Osteoblast (primary cell): ENCODE measurements around the gene FBLIM1. TPM values are rescaled to one million over a fixed set of nuclear protein-coding genes. Genes with fewer than 3 reads are reported as not detected.

Experiments
- DNase-seq: peaks from one replicate; pipeline ENCODE4 v3.0.0; 2011; ENCODE audit warnings: low spot score, mixed read lengths; ENCODE audit not compliant: insufficient read length; ENCODE audit errors: missing footprints
- H2AFZ ChIP-seq: 2 replicates; pipeline ENCODE4 v1.6.0; 2011; ENCODE audit warnings: mild to moderate bottlenecking, low read length
- H3K27ac ChIP-seq: 2 replicates; pipeline ENCODE4 v1.5.1; 2011; ENCODE audit warnings: mild to moderate bottlenecking, low read depth, low read length, moderate library complexity
- H3K27me3 ChIP-seq: 2 replicates; pipeline ENCODE4 v1.6.0; 2012; ENCODE audit warnings: mild to moderate bottlenecking, control low read depth, inconsistent platforms, low read length, moderate library complexity; ENCODE audit not compliant: insufficient read depth
- H3K36me3 ChIP-seq: 2 replicates; pipeline ENCODE4 v1.5.1; 2011; ENCODE audit warnings: mild to moderate bottlenecking, low read length, control low read depth, moderate library complexity; ENCODE audit not compliant: insufficient read depth
- H3K4me1 ChIP-seq: 2 replicates; pipeline ENCODE4 v1.5.1; 2011; ENCODE audit warnings: mild to moderate bottlenecking, low read length, control low read depth, moderate library complexity; ENCODE audit not compliant: insufficient read depth
- H3K4me2 ChIP-seq: 2 replicates; pipeline ENCODE4 v1.6.0; 2011; ENCODE audit warnings: mild to moderate bottlenecking, low read length; ENCODE audit not compliant: insufficient read depth
- H3K4me3 ChIP-seq: fragments of 200-600 bp; sonication (generic); 3 replicates; pipeline ENCODE4 v1.5.1; 2012; ENCODE audit warnings: mild to moderate bottlenecking, low read length, inconsistent platforms; ENCODE audit not compliant: insufficient read depth
- H3K79me2 ChIP-seq: 2 replicates; pipeline ENCODE4 v1.6.0; 2012; ENCODE audit warnings: mild to moderate bottlenecking, low read length, control low read depth, inconsistent platforms; ENCODE audit not compliant: insufficient read depth
- H3K9me3 ChIP-seq: 2 replicates; pipeline ENCODE4 v1.5.1; 2011; ENCODE audit warnings: low read depth, low read length, control low read depth
- H4K20me1 ChIP-seq: 2 replicates; pipeline ENCODE4 v1.6.0; 2012; ENCODE audit warnings: mild to moderate bottlenecking, low read length, control low read depth; ENCODE audit not compliant: insufficient read depth
- total RNA-seq: library from RNA; depleted of rRNA; stranded (reverse); fragments of >200 nt; gene quantifications from 2 replicates; pipeline ENCODE4 v1.2.3, GENCODE V29; 2012
- TF ChIP-seq, protein P1 (sequence below): IDR thresholded peaks from 2 replicates; pipeline ENCODE4 v1.5.1; 2011; ENCODE audit warnings: mild to moderate bottlenecking, low read depth, low read length, moderate library complexity; ENCODE audit errors: extremely low read depth

Gene FBLIM1
- total RNA-seq, 1 donor, result 121 TPM

- TF ChIP-seq, protein P1, sequence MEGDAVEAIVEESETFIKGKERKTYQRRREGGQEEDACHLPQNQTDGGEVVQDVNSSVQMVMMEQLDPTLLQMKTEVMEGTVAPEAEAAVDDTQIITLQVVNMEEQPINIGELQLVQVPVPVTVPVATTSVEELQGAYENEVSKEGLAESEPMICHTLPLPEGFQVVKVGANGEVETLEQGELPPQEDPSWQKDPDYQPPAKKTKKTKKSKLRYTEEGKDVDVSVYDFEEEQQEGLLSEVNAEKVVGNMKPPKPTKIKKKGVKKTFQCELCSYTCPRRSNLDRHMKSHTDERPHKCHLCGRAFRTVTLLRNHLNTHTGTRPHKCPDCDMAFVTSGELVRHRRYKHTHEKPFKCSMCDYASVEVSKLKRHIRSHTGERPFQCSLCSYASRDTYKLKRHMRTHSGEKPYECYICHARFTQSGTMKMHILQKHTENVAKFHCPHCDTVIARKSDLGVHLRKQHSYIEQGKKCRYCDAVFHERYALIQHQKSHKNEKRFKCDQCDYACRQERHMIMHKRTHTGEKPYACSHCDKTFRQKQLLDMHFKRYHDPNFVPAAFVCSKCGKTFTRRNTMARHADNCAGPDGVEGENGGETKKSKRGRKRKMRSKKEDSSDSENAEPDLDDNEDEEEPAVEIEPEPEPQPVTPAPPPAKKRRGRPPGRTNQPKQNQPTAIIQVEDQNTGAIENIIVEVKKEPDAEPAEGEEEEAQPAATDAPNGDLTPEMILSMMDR, result no peak
- Histone ChIP-seq H3K4me3 (no peak overlapping the region), H3K27ac (no peak overlapping the region), H3K4me1 (peaks cover 46% of the 10 kb centered on the region), H3K36me3 (peaks cover 27% of the 10 kb centered on the region), H3K9me3 (no peaks in the 10 kb centered on the region), H4K20me1 (peaks cover 26% of the 10 kb centered on the region), H3K27me3 (no peaks in the 10 kb centered on the region), H3K79me2 (peaks cover 52% of the 10 kb centered on the region), H2AFZ (no peak overlapping the region), H3K4me2 (no peak overlapping the region)
- peak; percentile 83 for DNase-seq
Measured at GRCh38 chr1:15762546-15762945, 4.0 kb downstream of the FBLIM1 start.

DNA sequence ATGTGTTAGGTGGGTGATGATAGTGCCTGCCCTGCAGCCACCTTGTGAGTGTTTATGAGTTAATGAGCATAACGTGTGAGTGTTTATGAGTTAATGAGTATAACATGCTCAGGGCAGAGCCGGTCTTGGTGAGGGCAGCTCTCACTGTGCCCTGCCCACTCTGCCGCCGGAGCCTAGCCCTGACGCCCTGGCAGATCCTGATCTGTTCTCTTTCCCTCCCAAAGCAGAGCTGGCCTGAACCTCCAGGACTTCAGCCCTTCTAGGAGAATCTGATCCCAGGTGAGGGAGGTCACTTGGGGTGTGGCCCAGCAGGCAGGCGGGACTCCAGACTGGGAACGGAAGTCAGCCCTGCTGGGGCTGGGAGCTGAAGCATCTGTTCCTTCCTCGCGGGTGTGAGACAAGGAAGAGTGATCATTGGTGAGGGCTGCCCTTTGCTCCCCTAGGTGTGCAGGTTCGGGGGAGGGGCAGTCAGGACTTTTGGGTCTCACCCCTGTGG is 5.7 kb downstream of the FBLIM1 start:
- Histone ChIP-seq H3K36me3 (peaks cover 40% of the 10 kb centered on the region), H4K20me1 (peaks cover 31% of the 10 kb centered on the region), H3K9me3 (no peaks in the 10 kb centered on the region), H3K27me3 (no peaks in the 10 kb centered on the region), H2AFZ (no peak overlapping the region), H3K4me3 (no peak overlapping the region), H3K79me2 (peaks cover 49% of the 10 kb centered on the region), H3K27ac (no peak overlapping the region), H3K4me1 (peaks cover 39% of the 10 kb centered on the region), H3K4me2 (no peak overlapping the region)
- DNase-seq, result peak; percentile 65
- TF ChIP-seq, protein P1, result no peak

- Histone ChIP-seq H4K20me1 (peaks cover 31% of the 10 kb centered on the region), H3K27me3 (no peaks in the 10 kb centered on the region), H3K4me2 (no peak overlapping the region), H3K27ac (peak overlapping the region; percentile 82), H2AFZ (no peak overlapping the region), H3K79me2 (peaks cover 44% of the 10 kb centered on the region), H3K9me3 (no peaks in the 10 kb centered on the region), H3K36me3 (peaks cover 42% of the 10 kb centered on the region), H3K4me1 (peaks cover 34% of the 10 kb centered on the region), H3K4me3 (no peak overlapping the region)
- DNase-seq, result no peak
- TF ChIP-seq, protein P1, result no peak
Measured at GRCh38 chr1:15764890-15765289, 6.3 kb downstream of the FBLIM1 start.

DNA sequence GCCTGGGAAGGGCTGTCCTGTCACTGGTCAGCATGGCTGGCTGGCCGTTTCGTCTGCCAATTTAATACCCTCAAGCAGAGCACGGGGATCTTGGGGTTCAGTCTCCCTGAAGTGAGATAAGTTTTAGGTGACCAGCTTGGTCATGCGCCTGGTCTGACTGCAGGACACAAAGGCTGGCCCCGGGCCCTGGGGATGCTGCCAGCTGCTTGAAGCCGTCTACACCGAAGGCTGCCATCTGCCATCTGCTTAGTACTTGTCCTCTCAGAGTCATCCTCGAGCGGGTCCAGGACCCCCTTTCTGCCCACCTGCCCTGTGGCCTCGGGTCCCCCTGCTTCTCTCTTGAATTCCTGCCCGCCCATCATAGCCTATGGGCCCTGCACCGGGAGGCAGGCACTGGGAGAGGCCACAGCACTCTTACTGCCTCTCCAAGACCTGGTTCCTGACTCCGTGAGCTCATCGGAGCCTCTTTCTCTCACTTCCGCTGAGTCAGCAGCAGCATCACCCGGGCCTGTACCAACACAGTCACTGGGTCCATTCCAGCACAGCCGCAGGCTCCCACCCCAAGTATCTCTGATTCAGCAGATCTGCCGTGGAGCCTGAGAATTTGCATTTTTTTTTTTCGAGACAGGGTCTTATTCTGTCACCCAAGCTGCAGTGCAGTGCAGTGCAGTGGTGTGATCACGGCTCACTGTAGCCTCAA is 7.0 kb downstream of the FBLIM1 start:
- no peak overlapping the region for H3K4me3 ChIP-seq
- peaks cover 42% of the 10 kb centered on the region for H3K79me2 ChIP-seq
- H3K36me3 ChIP-seq, result peaks cover 49% of the 10 kb centered on the region
- TF ChIP-seq, protein P1, result no peak
- H3K9me3 ChIP-seq, result no peaks in the 10 kb centered on the region
- peak overlapping the region; percentile 82 for H3K27ac ChIP-seq
- H3K4me1 ChIP-seq, result peaks cover 27% of the 10 kb centered on the region
- H2AFZ ChIP-seq, result no peak overlapping the region
- no peaks in the 10 kb centered on the region for H3K27me3 ChIP-seq
- no peak overlapping the region for H3K4me2 ChIP-seq
- peaks cover 31% of the 10 kb centered on the region for H4K20me1 ChIP-seq
- peak; percentile 98 for DNase-seq
